HG03439 (cell line): Measurements from ENCODE around the gene LHX6.

Experiments used
- ATAC-seq: cut with Tn5 transposase; IDR thresholded peaks from one replicate; pipeline ENCODE4 v1.9.1; 2021; ENCODE audit warnings: mild to moderate bottlenecking, moderate library complexity; ENCODE audit not compliant: unreplicated experiment

Gene LHX6

GRCh38 chr9:122216798-122217418, 11.8 kb downstream of the LHX6 start:
- no peak for ATAC-seq

- no peak for ATAC-seq
Measured at GRCh38 chr9:122216138-122216797, 12.5 kb downstream of the LHX6 start.

- ATAC-seq: no peak
Measured at GRCh38 chr9:122215663-122216062, 13.1 kb downstream of the LHX6 start.

DNA sequence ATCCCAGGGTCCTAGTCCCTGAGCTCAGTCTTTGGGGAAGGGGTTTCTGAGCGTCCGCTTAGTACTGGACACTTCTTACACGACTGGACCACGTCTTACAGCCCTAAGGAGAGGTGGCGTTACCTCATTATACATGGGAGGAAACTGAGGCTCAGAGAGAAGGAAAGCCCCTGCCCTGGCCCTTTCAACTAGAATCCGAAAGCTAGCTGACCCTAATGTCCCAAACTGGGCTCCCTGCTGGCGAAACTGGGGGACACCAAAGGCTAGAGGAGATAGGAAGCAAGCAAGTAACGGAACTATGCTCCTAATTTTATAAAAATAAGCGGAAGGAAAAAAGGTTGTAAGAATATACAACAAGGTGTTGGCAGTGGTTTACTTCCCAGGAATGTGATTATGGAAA, 14.2 kb downstream of the LHX6 start:
- no peak for ATAC-seq

DNA sequence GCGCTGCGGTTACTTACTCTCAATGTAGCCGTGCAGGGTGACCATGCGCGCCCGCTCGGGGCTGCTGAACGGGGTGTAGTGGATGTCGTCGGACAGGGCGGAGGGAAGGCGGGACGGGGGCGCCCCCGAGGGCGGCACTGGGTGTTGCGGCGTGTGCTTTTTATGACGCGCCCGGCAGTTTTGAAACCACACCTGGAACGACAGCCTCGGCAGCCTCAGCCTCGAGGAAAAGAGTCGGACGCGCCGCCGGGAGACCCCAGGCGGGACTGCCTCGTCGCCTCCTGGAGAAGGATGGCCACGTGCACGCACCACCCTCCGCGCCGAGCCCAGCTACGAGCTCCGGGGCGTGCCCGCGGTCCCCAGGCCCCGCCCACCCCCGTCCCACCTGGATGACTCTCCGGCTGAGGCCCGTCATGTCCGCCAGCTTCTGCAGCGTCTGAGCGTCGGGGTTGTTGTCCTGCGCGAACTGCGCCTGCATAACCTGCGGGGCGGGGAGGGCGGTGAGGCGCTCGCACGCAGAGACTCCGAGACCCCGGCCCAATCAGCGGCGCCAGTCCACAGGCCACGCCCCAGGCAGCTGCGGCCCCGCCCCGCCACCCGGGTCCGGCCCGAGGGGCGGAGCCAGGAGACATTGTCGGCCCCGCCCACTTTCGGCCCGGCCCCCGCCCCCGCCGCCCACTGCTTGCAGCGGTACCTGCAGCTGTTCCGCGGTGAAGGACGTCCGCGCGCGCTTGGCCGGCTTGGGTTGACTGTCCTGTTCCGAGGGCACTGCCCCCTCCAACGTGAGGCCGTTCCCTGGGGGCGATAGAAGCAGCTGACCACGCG, 15.0 kb downstream of the LHX6 start:
- ATAC-seq: no peak

DNA sequence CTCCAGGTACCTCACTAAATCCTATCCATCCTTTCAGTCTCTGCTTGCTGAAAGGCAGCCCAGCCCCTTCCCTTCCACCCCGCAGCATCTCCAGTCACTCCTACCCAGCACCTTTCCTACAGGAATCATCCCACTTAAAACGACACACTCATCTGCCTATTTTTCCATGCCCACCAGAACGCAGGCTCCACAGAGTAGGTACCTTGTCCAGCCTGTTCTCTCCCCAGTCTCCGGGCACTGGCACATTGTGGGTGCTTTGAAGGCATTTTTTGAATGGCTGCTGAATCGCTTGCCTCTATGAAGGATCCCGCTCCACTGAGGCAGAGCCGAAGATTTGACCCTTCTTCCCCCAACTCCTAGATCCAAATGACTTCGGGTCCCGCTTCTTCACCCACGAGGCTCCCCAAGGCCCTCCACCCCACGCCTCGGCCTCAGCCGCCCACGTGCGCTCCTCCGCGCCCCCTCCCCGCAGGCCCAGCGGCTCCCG, 15.6 kb downstream of the LHX6 start:
- no peak for ATAC-seq

- ATAC-seq: no peak
Measured at GRCh38 chr9:122212473-122213004, 16.2 kb downstream of the LHX6 start.

DNA sequence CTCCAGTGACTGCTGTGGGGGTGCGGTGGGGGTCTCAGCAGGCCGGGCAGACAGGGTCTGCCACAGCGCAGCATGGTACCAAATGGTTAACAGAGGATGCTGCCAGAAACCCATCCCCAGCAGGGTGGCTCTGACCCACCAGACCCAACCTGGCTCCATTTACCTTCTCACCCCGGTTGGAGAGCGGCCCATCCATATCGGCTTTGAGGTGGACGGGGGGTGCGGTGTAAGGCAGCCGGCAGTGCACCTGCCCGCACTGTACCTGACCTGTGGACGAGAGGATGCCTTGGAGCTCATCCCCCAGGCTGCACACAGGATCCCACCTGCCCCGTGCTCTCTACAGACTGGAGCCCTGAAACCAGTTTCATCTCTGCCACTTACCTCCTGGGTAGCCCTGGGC, 19.3 kb downstream of the LHX6 start:
- ATAC-seq: no peak

DNA sequence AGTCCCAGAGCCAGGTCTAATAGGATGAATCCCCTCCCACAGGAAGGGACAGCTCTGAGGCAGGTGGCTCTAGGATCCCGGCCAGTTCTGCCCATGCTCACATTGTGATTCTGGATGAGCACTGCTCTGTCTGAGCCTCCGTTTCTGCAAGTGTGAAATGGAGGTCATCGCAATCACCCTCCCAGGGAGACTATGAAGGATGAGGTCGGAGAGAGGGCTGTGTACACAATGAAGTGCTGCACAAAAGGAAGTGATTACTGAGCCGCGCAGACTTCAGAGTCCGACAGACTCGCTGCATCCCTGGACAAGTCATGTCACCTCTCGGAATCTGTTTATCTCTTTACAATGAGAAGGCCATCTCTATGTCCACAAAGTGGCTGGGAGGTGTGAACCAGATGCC, 21.7 kb downstream of the LHX6 start:
- no peak for ATAC-seq

DNA sequence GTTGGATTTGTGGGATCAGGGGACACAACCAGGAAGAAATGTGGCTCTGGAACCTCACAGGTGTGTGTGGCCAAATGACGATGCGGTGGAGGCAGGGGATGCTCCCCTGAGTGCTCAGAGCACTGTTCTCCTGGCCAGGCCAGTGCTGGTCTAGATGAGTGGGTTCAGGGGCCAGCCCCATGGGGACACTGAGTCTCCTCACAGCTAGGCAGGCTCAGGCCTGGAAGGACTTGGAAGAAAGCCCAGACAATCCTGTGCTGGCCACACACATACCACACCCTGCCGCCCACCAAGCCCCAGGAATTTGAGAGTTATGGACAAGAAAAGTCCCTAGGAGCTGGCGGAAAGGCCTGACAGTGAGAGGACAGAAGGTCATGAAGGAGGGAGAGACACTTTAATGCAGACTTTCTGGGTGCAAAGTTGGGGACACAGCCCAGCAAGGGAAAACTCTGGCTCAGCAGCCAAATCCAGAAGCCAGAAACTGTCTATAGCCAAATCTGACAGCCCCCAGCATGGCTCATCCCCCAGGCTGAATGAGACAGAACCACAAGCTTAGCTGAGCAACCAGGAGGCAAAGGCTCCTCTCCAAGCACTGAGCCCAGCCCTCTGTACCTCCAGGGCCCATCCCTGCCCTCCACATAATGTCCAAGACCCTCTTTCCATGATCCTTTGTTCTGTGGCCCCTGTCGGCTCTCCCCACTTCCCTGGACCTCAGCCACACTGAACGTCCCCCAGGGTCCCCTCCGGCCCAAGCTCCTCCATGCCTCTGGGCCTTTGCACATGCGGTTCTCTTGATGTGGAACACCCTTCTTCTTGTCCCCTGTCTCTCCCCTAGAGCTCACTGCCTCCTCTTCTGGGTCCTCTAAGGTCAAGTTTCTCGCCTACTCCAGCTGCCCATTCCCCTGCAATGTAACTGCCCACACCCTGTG, 22.4 kb downstream of the LHX6 start:
- ATAC-seq: no peak

GRCh38 chr9:122205176-122205575, 23.6 kb downstream of the LHX6 start:
- no peak for ATAC-seq

GRCh38 chr9:122204491-122204890, 24.3 kb downstream of the LHX6 start:
- ATAC-seq: no peak

DNA sequence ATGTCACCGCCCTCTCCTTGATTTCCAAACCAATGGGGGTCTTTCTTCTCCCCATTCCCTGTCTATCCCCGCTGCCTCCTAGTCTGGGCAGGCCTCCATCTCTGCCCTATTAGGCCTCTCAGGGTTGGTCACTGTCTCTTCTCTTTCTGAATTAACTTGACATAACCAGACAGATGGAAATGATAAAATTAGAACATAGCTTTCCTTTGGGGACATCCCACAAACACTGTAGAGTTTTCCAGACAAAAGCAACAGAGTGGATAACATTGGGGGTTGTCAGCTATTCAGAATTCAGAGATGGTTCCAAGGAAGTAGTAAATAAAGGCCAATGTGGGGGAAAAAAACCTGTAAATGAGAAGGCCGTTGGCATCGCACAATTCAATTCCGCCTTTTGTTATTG, 24.7 kb downstream of the LHX6 start:
- ATAC-seq: no peak

DNA sequence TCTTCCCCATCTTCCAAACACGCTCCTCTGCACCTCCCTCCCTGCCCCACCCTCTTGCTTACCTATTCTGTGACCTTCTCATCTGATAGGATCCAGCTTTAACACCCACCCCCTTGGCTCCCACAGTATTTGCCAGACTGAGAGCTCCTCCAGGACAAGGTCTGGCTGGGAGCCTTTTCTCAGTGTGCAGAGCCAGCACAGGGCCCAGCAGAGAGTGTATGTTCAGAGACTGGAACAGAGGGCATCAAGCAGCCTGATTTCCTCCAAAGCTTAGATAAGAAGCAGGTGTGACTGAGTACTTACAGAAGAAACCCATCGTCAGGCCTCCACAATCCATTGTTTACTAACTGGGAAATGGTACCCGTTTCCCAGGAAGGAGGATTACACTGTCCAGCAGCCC, 26.6 kb downstream of the LHX6 start:
- ATAC-seq: no peak

DNA sequence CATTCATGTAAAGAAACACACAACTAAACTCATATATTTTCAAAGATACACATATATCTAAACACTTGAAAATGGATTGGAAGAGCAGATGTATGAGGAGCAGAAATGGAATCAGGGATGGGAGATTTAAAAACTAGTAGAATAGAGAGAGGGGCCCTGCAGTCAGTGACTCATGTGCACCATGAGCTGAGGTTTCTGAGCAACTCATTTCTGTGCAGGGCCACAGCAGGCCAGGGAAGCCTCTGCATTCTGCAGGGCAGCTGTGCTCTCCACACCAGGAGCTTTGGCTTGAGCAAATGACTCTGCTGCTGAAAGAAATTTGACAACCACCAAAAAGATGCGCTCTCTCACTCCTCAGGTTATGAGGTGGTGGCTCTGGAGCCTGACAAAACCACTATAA, 27.1 kb downstream of the LHX6 start:
- ATAC-seq: no peak

DNA sequence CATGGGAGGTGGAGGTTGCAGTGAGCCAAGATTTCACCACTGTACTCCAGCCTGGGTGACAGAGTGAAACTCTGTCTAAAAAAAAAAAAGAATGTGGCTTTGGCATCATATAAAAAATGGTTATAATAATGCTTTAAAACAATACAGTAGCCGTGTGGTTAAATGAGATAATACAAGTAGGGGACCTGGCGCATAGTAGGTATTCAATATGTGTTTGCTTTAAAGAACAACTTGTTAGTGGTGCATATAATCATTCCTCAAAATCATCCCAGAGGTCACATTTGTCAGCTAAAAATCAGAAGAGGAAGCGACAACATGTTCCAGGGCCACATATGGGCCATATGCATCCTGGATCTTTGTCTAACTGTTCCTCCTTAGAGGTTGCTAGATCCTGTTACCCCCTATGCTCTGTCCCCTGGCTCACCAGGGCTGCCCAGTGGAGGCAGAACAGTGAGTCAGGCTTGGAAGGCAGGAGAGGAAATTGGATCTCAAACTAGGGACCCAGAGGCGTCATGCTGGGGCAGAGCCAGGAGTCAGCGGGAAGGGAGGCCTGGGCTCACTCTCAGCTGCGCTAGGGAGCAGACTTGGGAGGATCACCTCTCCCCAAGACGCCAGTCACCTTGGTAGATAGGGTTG, 27.7 kb downstream of the LHX6 start:
- ATAC-seq: no peak

GRCh38 chr9:122197882-122198281, 30.9 kb downstream of the LHX6 start:
- no peak for ATAC-seq

DNA sequence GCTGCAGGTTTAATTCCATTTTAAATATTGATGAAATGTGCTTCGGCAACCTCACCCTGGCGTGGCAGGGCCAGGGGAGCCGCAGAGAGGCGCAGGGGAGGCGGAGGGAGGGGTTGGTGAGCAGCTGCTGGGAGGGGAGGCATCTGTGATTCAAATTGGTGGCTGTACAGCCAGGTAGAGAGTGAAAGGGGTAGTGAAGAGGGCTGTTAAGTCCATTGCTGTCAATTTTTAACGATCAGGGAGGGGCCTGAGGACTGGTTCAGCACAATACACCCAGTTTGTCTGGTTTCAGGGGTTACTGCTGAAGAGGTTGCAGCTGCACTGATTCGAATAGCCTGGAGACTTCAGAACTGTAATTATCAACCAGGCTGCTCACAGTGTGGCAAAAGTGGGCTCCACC, 31.3 kb downstream of the LHX6 start:
- no peak for ATAC-seq

- no peak for ATAC-seq
Measured at GRCh38 chr9:122195875-122196274, 32.9 kb downstream of the LHX6 start.

- no peak for ATAC-seq
Measured at GRCh38 chr9:122193651-122194050, 35.1 kb downstream of the LHX6 start.
